IMR-90 (cell line): ENCODE data around the gene MAP3K5. TPM values are rescaled to one million over a fixed set of nuclear protein-coding genes. Genes with fewer than 3 reads are reported as not detected.

Source experiments
- ATAC-seq: fragments of 200-7000 bp; cut with Tn5 transposase; 2 replicates; pipeline ENCODE4 v1.9.1; 2020; ENCODE audit warnings: low read depth, mild to moderate bottlenecking, moderate library complexity
- BruUV-seq: library from RNA; stranded (reverse); fragments of 400-500 nt; replicated peaks from 2 replicates; lab custom pipeline; 2021; lab: Mats Ljungman, UMichigan
- CTCF ChIA-PET: fragments of 300-600 bp; formaldehyde crosslinking; extraction: SDS; loops from one replicate; lab custom pipeline; 2021; ENCODE audit warnings: antibody characterized with exemption; lab: Yijun Ruan, JAX
- POLR2A ChIA-PET: fragments of 300-600 bp; sonication (Branson Sonifier 250); formaldehyde crosslinking; loops from one replicate; lab custom pipeline; 2022; ENCODE audit warnings: antibody characterized with exemption; ENCODE audit not compliant: unreplicated experiment; lab: Charles Lee
- DNase-seq: peaks from one replicate; pipeline ENCODE4 v3.0.0; 2013
- H2AFZ ChIP-seq: replicated peaks from 2 replicates; pipeline ENCODE3; 2013; ENCODE audit warnings: low read length, mild to moderate bottlenecking; ENCODE audit not compliant: poor library complexity
- H2AK5ac ChIP-seq: 2 replicates; pipeline ENCODE4 v1.6.1; 2013; ENCODE audit warnings: low read depth, low read length, inconsistent platforms
- H2AK9ac ChIP-seq: replicated peaks from 2 replicates; pipeline ENCODE3; 2013; ENCODE audit warnings: mild to moderate bottlenecking, low read depth, low read length, moderate library complexity; ENCODE audit not compliant: poor library complexity
- H2BK120ac ChIP-seq: 2 replicates; pipeline ENCODE4 v1.6.1; 2013; ENCODE audit warnings: low read depth, low read length, inconsistent platforms
- H2BK15ac ChIP-seq: 3 replicates; pipeline ENCODE4 v1.6.1; 2013; ENCODE audit warnings: low read depth, low read length, inconsistent platforms
- H2BK20ac ChIP-seq: 2 replicates; pipeline ENCODE4 v1.6.1; 2013; ENCODE audit warnings: low read depth, mild to moderate bottlenecking, inconsistent platforms, low read length, moderate library complexity
- H2BK5ac ChIP-seq: 2 replicates; pipeline ENCODE4 v1.6.1; 2013; ENCODE audit warnings: mild to moderate bottlenecking, low read depth, low read length, inconsistent platforms; ENCODE audit not compliant: poor library complexity, severe bottlenecking
- H3K14ac ChIP-seq: replicated peaks from 2 replicates; pipeline ENCODE4 v1.6.1; 2013; ENCODE audit warnings: low read depth, low read length, inconsistent platforms
- H3K18ac ChIP-seq: 2 replicates; pipeline ENCODE4 v1.6.1; 2013; ENCODE audit warnings: low read depth, low read length, control low read depth
- H3K23ac ChIP-seq: 2 replicates; pipeline ENCODE4 v1.6.1; 2013; ENCODE audit warnings: low read depth, low read length, inconsistent platforms
- H3K27ac ChIP-seq: 2 replicates; pipeline ENCODE4 v1.5.1; 2013; ENCODE audit warnings: mild to moderate bottlenecking, control low read depth, low read length; ENCODE audit not compliant: insufficient read depth
- H3K27me3 ChIP-seq: 2 replicates; pipeline ENCODE4 v1.6.1; 2013; ENCODE audit warnings: low read length; ENCODE audit not compliant: control insufficient read depth, insufficient read depth
- H3K36me3 ChIP-seq: 2 replicates; pipeline ENCODE4 v1.6.1; 2013; ENCODE audit warnings: low read length, mixed read lengths; ENCODE audit not compliant: control insufficient read depth, insufficient read depth
- H3K4ac ChIP-seq: 2 replicates; pipeline ENCODE4 v1.6.1; 2013; ENCODE audit warnings: low read depth, low read length, inconsistent platforms
- H3K4me1 ChIP-seq: 2 replicates; pipeline ENCODE4 v1.6.1; 2013; ENCODE audit warnings: low read length, mixed read lengths; ENCODE audit not compliant: control insufficient read depth, insufficient read depth
- H3K4me2 ChIP-seq: 2 replicates; pipeline ENCODE4 v1.6.1; 2013; ENCODE audit warnings: low read depth, mild to moderate bottlenecking, control low read depth, low read length, moderate library complexity
- H3K4me3 ChIP-seq: 2 replicates; pipeline ENCODE4 v1.5.1; 2013; ENCODE audit warnings: low read depth, mild to moderate bottlenecking, control low read depth, low read length, moderate library complexity; ENCODE audit not compliant: insufficient read depth
- H3K56ac ChIP-seq: 2 replicates; pipeline ENCODE4 v1.6.1; 2013; ENCODE audit warnings: low read length, inconsistent platforms; ENCODE audit not compliant: insufficient read depth; ENCODE audit errors: extremely low read depth
- H3K79me1 ChIP-seq, 2 experiments: 2 replicates each; pipeline ENCODE4 v1.6.1; 2013; ENCODE audit warnings: low read length in 2 of 2, inconsistent platforms in 1 of 2, low read depth in 1 of 2
- H3K9ac ChIP-seq: 2 replicates; pipeline ENCODE4 v1.6.1; 2013; ENCODE audit warnings: low read depth, low read length, control low read depth
- H3K9me1 ChIP-seq: 2 replicates; pipeline ENCODE4 v1.6.1; 2013; ENCODE audit warnings: low read length, inconsistent platforms; ENCODE audit not compliant: insufficient read depth
- H3K9me3 ChIP-seq: 2 replicates; pipeline ENCODE4 v1.6.1; 2013; ENCODE audit warnings: low read length; ENCODE audit not compliant: control insufficient read depth, insufficient read depth
- H4K20me1 ChIP-seq: 2 replicates; pipeline ENCODE4 v1.6.1; 2013; ENCODE audit warnings: low read length, inconsistent platforms; ENCODE audit not compliant: insufficient read depth
- H4K5ac ChIP-seq: 2 replicates; pipeline ENCODE4 v1.6.1; 2013; ENCODE audit warnings: mild to moderate bottlenecking, low read depth, low read length, control low read depth
- H4K8ac ChIP-seq, 2 experiments: 2 replicates each; pipeline ENCODE4 v1.6.1; 2013; ENCODE audit warnings: low read depth in 2 of 2, low read length in 2 of 2, control low read depth in 1 of 2, inconsistent platforms in 1 of 2
- H4K91ac ChIP-seq: 2 replicates; pipeline ENCODE4 v1.6.1; 2013; ENCODE audit warnings: low read depth, low read length, inconsistent platforms; ENCODE audit not compliant: insufficient read depth
- BHLHE40 ChIP-seq: fragments of 150-350 bp; IDR thresholded peaks from 2 replicates; pipeline ENCODE4 v1.6.1; 2016; ENCODE audit warnings: mild to moderate bottlenecking, low read depth, low read length
- CEBPB ChIP-seq: IDR thresholded peaks from 2 replicates; pipeline ENCODE4 v1.6.1; 2012; ENCODE audit warnings: low read depth, low read length, improper control_type of control experiment
- CHD1 ChIP-seq: IDR thresholded peaks from 2 replicates; pipeline ENCODE4 v1.6.1; 2012; ENCODE audit warnings: low read depth, low read length, improper control_type of control experiment
- FOS ChIP-seq: fragments of 150-350 bp; IDR thresholded peaks from 2 replicates; pipeline ENCODE4 v1.6.1; 2016; ENCODE audit warnings: low read depth, low read length
- MAFK ChIP-seq: IDR thresholded peaks from 2 replicates; pipeline ENCODE4 v1.6.1; 2012; ENCODE audit warnings: low read depth, low read length, improper control_type of control experiment
- MAZ ChIP-seq: IDR thresholded peaks from 2 replicates; pipeline ENCODE4 v1.6.1; 2012; ENCODE audit warnings: low read depth, mild to moderate bottlenecking, low read length, improper control_type of control experiment, moderate library complexity, borderline replicate concordance
- MXI1 ChIP-seq: IDR thresholded peaks from 2 replicates; pipeline ENCODE4 v1.6.1; 2012; ENCODE audit warnings: low read depth, mild to moderate bottlenecking, low read length, moderate library complexity, borderline replicate concordance
- NFE2L2 ChIP-seq: fragments of 150-350 bp; IDR thresholded peaks from 2 replicates; pipeline ENCODE4 v1.6.1; 2016; ENCODE audit warnings: low read depth, mild to moderate bottlenecking, low read length
- POLR2A ChIP-seq: IDR thresholded peaks from 2 replicates; pipeline ENCODE4 v1.6.1; 2012; ENCODE audit warnings: mild to moderate bottlenecking, low read depth, low read length
- RAD21 ChIP-seq: IDR thresholded peaks from 2 replicates; pipeline ENCODE4 v1.6.1; 2012; ENCODE audit warnings: low read length, improper control_type of control experiment
- RCOR1 ChIP-seq: IDR thresholded peaks from 2 replicates; pipeline ENCODE4 v1.6.1; 2012; ENCODE audit warnings: mild to moderate bottlenecking, low read length, improper control_type of control experiment; ENCODE audit not compliant: insufficient replicate concordance
- RFX5 ChIP-seq: IDR thresholded peaks from 2 replicates; pipeline ENCODE4 v1.8.0; 2012; ENCODE audit warnings: low read depth, mild to moderate bottlenecking, low read length, moderate library complexity
- SMC3 ChIP-seq: fragments of 150-350 bp; IDR thresholded peaks from 2 replicates; pipeline ENCODE4 v1.6.1; 2016; ENCODE audit warnings: low read depth, mild to moderate bottlenecking, antibody characterized with exemption, low read length, moderate library complexity
- WGBS, 2 experiments: methylation state at CpG; one replicate each; pipeline versions ENCODE4 v1.1.5 to v1.1.7; 2013; ENCODE audit warnings: missing lambda C conversion rate in 2 of 2; ENCODE audit not compliant: insufficient read length in 1 of 2; ENCODE audit errors: extremely low coverage in 2 of 2; 5-methylcytosine and 5-hydroxymethylcytosine counted together
- dilution Hi-C: fragments of 300-500 bp; cut with HindIII; formaldehyde crosslinking; loops from one replicate; pipeline ENCODE4 v1.14.3; 2018; ENCODE audit warnings: low sequenced_read_pairs; ENCODE audit not compliant: unreplicated experiment
- in situ Hi-C: fragments of 300-500 bp; cut with MboI; formaldehyde crosslinking; loops from 3 replicates; pipeline ENCODE4 v1.14.3; 2019; ENCODE audit warnings: low sequenced_read_pairs, inconsistent platforms, mixed read lengths
- intact Hi-C: fragments of 100-400 bp; cut with micrococcal nuclease; formaldehyde crosslinking; loops from 2 replicates; pipeline ENCODE4 v1.10.0; 2022
- polyA plus RNA-seq, 3 experiments: library from polyadenylated mRNA; depleted of rRNA; stranded (reverse); fragments of >200 nt; gene quantifications; 2 replicates each; pipeline ENCODE4 v1.2.3, GENCODE V29; 2012; ENCODE audit warnings: low replicate concordance in 1 of 3
- total RNA-seq: library from RNA; depleted of rRNA; stranded (reverse); fragments of >200 nt; gene quantifications from 2 replicates; pipeline ENCODE4 v1.2.3, GENCODE V29; 2012
- TF ChIP-seq, protein P1 (sequence below): fragments of 150-350 bp; IDR thresholded peaks from 2 replicates; pipeline ENCODE4 v1.6.1; 2017; ENCODE audit warnings: mild to moderate bottlenecking, antibody characterized with exemption, low read length, low read depth
- TF ChIP-seq, protein P2 (sequence below): conservative IDR thresholded peaks from 2 replicates; pipeline ENCODE4 v1.5.1; 2012; ENCODE audit warnings: mild to moderate bottlenecking, low read depth, low read length, improper control_type of control experiment
- TF ChIP-seq, protein P3 (sequence below): fragments of 150-350 bp; IDR thresholded peaks from 2 replicates; pipeline ENCODE4 v1.6.1; 2016; ENCODE audit warnings: low read depth, mild to moderate bottlenecking, low read length, moderate library complexity, borderline replicate concordance

MAP3K5 gene
- total and polyA plus RNA-seq, 2 of the 4 experiments (the other 2 are of a cell fraction) = 5.4 to 17.6 TPM

DNA sequence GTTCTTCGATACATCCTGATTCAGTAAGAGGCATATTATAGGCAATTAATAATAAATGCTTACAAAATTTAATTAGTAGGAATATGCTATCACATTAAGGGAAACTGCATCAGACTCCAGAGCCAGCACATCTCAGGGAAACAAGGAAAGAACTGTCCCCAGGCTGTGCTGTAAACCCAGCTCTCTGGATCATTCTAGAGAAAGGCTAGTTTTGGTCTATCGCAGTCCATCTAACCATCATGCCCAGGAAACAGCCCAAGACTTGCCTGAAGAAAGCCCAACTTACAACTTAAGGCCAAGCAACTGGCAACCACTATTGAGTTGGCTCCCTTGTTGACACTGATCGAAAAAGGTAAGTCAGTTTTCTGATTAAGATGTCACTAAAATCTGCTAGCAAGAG lies 11.3 kb downstream of the MAP3K5 start:
- in situ Hi-C loops = loop anchor here (25.0 kb wide), 1 partner anchor 494 kb away; the partner anchor contains the start of gene BCLAF1
- CTCF ChIA-PET = no interaction called here

More for the DNA sequence above, 11.3 kb downstream of the MAP3K5 start:
- Histone ChIP-seq H4K20me1 (no peaks in the 10 kb centered on the region), H3K79me1 (peaks cover 38 to 70% of the 10 kb centered on the region in 2 experiments), H2BK15ac (no peak overlapping the region), H4K5ac (0 out of 2 replicates have a peak overlapping the region, but pooled peaks have one; percentile 58), H3K27ac (0 out of 2 replicates have a peak overlapping the region, but pooled peaks have one; percentile 14), H3K56ac (no peak overlapping the region), H2BK20ac (no peak overlapping the region), H4K8ac (0 out of 4 replicates have a peak overlapping the region, but pooled peaks of 1 of the 2 experiments have one; percentile 44), H3K18ac (peak overlapping the region; percentile 34; the same call in 1 of the 2 replicates), H3K4me2 (no peak overlapping the region), H2AK9ac (no peak overlapping the region), H3K27me3 (no peaks in the 10 kb centered on the region), H3K9me1 (peaks cover 12% of the 10 kb centered on the region), H2AFZ (no peak overlapping the region), H2AK5ac (peak overlapping the region; percentile 11; the same call in 1 of the 2 replicates), H3K23ac (no peak overlapping the region), H2BK120ac (no peak overlapping the region), H3K14ac (0 out of 2 replicates have a peak overlapping the region, but pooled peaks have one; percentile 1), H3K4ac (no peak overlapping the region), H4K91ac (no peak overlapping the region), H2BK5ac (no peak overlapping the region), H3K4me1 (peaks cover 16% of the 10 kb centered on the region), H3K9ac (no peak overlapping the region), H3K4me3 (no peak overlapping the region), H3K9me3 (no peaks in the 10 kb centered on the region), H3K36me3 (no peaks in the 10 kb centered on the region)
- intact Hi-C loops = no loop called here
- no TSS peak for BruUV-seq
- DNase-seq (no peak), ATAC-seq (no peak)
- TF ChIP-seq, protein P1, sequence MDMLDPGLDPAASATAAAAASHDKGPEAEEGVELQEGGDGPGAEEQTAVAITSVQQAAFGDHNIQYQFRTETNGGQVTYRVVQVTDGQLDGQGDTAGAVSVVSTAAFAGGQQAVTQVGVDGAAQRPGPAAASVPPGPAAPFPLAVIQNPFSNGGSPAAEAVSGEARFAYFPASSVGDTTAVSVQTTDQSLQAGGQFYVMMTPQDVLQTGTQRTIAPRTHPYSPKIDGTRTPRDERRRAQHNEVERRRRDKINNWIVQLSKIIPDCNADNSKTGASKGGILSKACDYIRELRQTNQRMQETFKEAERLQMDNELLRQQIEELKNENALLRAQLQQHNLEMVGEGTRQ = no peak
- TF ChIP-seq MAFK = no peak
- TF ChIP-seq MXI1 = no peak
- TF ChIP-seq CHD1 = no peak
- no peak for TF ChIP-seq RFX5
- TF ChIP-seq SMC3 = no peak
- TF ChIP-seq, protein P2, sequence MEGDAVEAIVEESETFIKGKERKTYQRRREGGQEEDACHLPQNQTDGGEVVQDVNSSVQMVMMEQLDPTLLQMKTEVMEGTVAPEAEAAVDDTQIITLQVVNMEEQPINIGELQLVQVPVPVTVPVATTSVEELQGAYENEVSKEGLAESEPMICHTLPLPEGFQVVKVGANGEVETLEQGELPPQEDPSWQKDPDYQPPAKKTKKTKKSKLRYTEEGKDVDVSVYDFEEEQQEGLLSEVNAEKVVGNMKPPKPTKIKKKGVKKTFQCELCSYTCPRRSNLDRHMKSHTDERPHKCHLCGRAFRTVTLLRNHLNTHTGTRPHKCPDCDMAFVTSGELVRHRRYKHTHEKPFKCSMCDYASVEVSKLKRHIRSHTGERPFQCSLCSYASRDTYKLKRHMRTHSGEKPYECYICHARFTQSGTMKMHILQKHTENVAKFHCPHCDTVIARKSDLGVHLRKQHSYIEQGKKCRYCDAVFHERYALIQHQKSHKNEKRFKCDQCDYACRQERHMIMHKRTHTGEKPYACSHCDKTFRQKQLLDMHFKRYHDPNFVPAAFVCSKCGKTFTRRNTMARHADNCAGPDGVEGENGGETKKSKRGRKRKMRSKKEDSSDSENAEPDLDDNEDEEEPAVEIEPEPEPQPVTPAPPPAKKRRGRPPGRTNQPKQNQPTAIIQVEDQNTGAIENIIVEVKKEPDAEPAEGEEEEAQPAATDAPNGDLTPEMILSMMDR = no peak
- no peak for TF ChIP-seq CEBPB
- TF ChIP-seq NFE2L2 = no peak
- no peak for TF ChIP-seq RCOR1
- TF ChIP-seq, protein P3, sequence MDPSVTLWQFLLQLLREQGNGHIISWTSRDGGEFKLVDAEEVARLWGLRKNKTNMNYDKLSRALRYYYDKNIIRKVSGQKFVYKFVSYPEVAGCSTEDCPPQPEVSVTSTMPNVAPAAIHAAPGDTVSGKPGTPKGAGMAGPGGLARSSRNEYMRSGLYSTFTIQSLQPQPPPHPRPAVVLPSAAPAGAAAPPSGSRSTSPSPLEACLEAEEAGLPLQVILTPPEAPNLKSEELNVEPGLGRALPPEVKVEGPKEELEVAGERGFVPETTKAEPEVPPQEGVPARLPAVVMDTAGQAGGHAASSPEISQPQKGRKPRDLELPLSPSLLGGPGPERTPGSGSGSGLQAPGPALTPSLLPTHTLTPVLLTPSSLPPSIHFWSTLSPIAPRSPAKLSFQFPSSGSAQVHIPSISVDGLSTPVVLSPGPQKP = no peak
- no peak for TF ChIP-seq FOS
- no peak for TF ChIP-seq MAZ
- no peak for TF ChIP-seq RAD21
- no peak for TF ChIP-seq BHLHE40
- no peak for TF ChIP-seq POLR2A
- POLR2A ChIA-PET = no interaction called here
- no CpG with 5 or more reads among the region's 3 CpGs for WGBS, 2 experiments
- dilution Hi-C loops = no loop called here
